Kidney (tissue), 22 donors: ENCODE results near the gene SIGLEC12. TPM values are rescaled to one million over a fixed set of nuclear protein-coding genes. Genes with fewer than 3 reads are reported as not detected.

ENCODE experiments used
- DNase-seq, 5 donors: peaks; one replicate each; pipeline ENCODE4 v3.0.0-alpha.2; 2013 to 2020
- FAIRE-seq: peaks from 2 replicates; lab custom pipeline; 2012; peaks lifted over from hg19 to GRCh38; lab: Jason Lieb, UNC
- H3K27ac ChIP-seq, 2 donors: one replicate each; pipeline ENCODE4 v1.7.0; 2013; ENCODE audit warnings: low read depth in 2 of 2, low read length in 2 of 2, inconsistent platforms in 1 of 2
- H3K27me3 ChIP-seq: one replicate; pipeline ENCODE4 v1.7.1; 2013; ENCODE audit warnings: low read length, inconsistent platforms; ENCODE audit not compliant: control insufficient read depth, insufficient read depth
- H3K36me3 ChIP-seq, 3 donors: one replicate each; pipeline versions ENCODE4 v1.7.0 to v1.7.1; 2013; ENCODE audit warnings: low read length in 3 of 3, control low read depth in 1 of 3, inconsistent platforms in 1 of 3; ENCODE audit not compliant: insufficient read depth in 3 of 3, control insufficient read depth in 2 of 3
- H3K4me1 ChIP-seq, 3 donors: one replicate each; pipeline versions ENCODE4 v1.7.0 to v1.7.1; 2013; ENCODE audit warnings: low read length in 3 of 3, inconsistent platforms in 1 of 3, low read depth in 1 of 3; ENCODE audit not compliant: control insufficient read depth in 2 of 3, insufficient read depth in 2 of 3
- H3K4me3 ChIP-seq, 3 donors: one replicate each; pipeline versions ENCODE4 v1.7.0 to v1.8.1; 2013; ENCODE audit warnings: low read length in 3 of 3, control low read depth in 1 of 3, inconsistent platforms in 1 of 3
- H3K9ac ChIP-seq, 3 donors: one replicate each; pipeline versions ENCODE4 v1.7.0 to v1.7.1; 2013; ENCODE audit warnings: low read length in 3 of 3, control low read depth in 1 of 3, inconsistent platforms in 1 of 3
- H3K9me3 ChIP-seq, 3 donors: one replicate each; pipeline versions ENCODE4 v1.7.0 to v1.7.1; 2013; ENCODE audit warnings: low read length in 3 of 3, control low read depth in 1 of 3, inconsistent platforms in 1 of 3; ENCODE audit not compliant: control insufficient read depth in 2 of 3, insufficient read depth in 1 of 3
- intact Hi-C: fragments of 100-400 bp; cut with DNase I; formaldehyde crosslinking; loops from one replicate; pipeline ENCODE4 v1.11.1; 2022
- long read RNA-seq, 10 donors: library from polyadenylated mRNA in 1 of 10; unstranded in 1 of 10; transcript quantifications; one replicate each; pipeline ENCODE4 v2.0.0 and lab custom pipeline, GENCODE V29; 2021 to 2026
- polyA plus RNA-seq: library from polyadenylated mRNA; stranded (reverse); fragments of 350-450 nt; fragmentation: Illumina TruSeq; extraction: RNeasy Lipid Tissue Mini Kit (QIAGEN cat#74804); gene quantifications from one replicate; pipeline ENCODE4 v1.2.3, GENCODE V29; 2014; ENCODE audit warnings: low read depth, low replicate concordance; ENCODE audit not compliant: insufficient read depth
- total RNA-seq: library from RNA; stranded (reverse); fragmentation: NEBNext Ultra II Directional; extraction: Animal tissue kit (Norgen Biotek cat#: 25700); gene quantifications from one replicate; pipeline ENCODE4 v1.2.1, GENCODE V29; 2021
- TF ChIP-seq, protein P1 (sequence below): IDR thresholded peaks from 3 replicates; pipeline ENCODE4 v1.5.1; 2012; ENCODE audit warnings: mild to moderate bottlenecking, moderate library complexity, borderline replicate concordance; ENCODE audit not compliant: insufficient read depth; ENCODE audit errors: extremely low read depth
- donor health status: control.
- donor health status: control.
- donor health status: control.
- donor health status: control.
- donor health status: control.
- donor health status: DM: yes; HTN: yes; CAD: no.
- donor health status: Normal renal cell carcinoma (clear cell type).

SIGLEC12 gene
- total RNA-seq (0.66 TPM), polyA plus RNA-seq (not detected)
- long read RNA-seq, donor 1 = 0 reads
- long read RNA-seq, donor 2 = 0 reads
- long read RNA-seq, donor 3 = 0 reads
- long read RNA-seq, donor 4 = 0 reads
- long read RNA-seq, donor 5 = 0 reads
- long read RNA-seq, donor 6 = 0 reads
- long read RNA-seq, donor 7 = 0 reads
- long read RNA-seq, donor 8 = 0 reads
- long read RNA-seq, donor 9 = 0 reads
- long read RNA-seq, donor 10 = 0 reads

DNA sequence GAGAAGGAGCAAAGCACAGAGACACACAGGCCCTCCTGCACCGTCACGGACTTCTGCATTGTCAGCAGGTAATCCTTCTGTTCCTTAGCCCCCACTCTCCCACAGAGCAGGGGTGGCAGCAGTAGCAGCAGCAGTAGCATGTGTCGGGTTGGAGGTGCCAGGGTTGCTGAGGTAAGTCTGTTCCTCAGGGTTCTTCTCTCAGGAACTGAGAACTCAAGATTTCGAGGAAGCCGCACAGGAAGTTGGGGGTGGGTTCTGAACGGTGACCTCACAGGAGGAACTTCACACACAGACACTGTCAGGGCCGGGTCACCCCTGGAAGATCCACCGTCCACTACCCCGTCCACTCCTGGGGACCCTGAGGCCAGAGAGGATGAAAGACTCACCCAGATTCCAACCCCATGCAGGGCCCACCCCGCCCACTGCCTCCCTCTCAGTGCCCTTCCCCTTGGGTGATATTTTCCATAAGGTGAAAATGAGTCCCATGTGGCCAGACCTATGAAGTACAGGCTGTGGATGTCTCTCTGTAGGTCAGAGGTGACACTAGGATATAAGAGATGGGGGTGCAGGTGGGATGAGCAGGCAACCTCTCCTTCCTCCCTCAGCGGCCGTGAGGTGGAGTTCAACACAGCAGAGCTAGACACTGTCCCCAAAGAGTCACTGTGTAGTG, at the start of gene SIGLEC12:
TSS of gene SIGLEC12 (minus strand) at position 207 of the 670 bp plus-strand sequence. CDS start at position 140, 67 bp downstream.
- intact Hi-C loops = no loop called here
- no peak within 1 kb of the TSS for H3K4me3 ChIP-seq
- DNase-seq (no peak), FAIRE-seq (no peak)
- no peaks in the 10 kb centered on the region for H3K36me3 ChIP-seq
- H3K4me1 ChIP-seq = no peaks in the 10 kb centered on the region
- no peaks in the 10 kb centered on the region for H3K9me3 ChIP-seq
- TF ChIP-seq, protein P1, sequence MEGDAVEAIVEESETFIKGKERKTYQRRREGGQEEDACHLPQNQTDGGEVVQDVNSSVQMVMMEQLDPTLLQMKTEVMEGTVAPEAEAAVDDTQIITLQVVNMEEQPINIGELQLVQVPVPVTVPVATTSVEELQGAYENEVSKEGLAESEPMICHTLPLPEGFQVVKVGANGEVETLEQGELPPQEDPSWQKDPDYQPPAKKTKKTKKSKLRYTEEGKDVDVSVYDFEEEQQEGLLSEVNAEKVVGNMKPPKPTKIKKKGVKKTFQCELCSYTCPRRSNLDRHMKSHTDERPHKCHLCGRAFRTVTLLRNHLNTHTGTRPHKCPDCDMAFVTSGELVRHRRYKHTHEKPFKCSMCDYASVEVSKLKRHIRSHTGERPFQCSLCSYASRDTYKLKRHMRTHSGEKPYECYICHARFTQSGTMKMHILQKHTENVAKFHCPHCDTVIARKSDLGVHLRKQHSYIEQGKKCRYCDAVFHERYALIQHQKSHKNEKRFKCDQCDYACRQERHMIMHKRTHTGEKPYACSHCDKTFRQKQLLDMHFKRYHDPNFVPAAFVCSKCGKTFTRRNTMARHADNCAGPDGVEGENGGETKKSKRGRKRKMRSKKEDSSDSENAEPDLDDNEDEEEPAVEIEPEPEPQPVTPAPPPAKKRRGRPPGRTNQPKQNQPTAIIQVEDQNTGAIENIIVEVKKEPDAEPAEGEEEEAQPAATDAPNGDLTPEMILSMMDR = no peak
- no peaks in the 10 kb centered on the region for H3K27me3 ChIP-seq
- H3K9ac ChIP-seq = no peak within 1 kb of the TSS
- no peak within 1 kb of the TSS for H3K27ac ChIP-seq

DNA sequence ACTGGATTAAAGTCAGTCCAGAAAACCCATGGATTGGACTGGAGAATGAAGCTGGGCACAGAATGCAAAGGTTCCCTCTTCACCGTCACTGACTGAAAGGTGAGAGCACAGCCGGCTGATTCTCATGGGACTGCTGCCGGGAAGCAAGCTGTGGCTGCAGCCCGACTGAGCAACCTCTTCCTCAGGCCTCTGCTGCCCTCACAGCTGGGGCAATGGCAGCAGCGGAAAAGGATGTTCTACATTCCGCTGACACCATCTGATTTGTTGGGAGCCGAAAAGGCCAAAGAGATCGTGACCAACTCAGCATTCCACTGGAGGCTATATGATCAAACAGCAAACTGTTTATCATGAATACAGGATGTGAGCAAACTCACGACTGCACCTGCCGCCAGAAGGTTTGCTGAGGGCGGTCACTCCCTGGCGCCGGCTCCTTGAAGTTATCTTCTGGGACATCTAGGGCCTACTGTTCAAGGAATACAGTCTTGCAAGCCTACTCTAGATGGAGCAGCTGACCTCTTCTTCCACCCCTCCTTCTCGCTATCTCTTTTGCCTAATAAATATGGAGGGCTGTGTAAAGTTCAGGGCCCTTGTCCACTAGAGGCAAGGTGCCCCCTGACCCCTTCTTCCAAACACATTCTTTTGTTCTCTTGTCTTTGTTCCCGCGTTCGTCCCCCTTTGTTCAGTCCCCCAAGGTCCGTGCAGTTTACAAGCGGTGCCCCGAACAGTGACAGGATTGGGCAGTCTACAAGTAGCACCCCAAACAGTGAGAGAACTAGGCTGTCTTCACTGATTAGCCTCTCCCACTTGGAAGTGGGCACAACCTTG, 49.5 kb upstream of the SIGLEC12 start:
- no peaks in the 10 kb centered on the region for H3K36me3 ChIP-seq
- no peak for DNase-seq
- TF ChIP-seq, protein P1 = no peak
- H3K27ac ChIP-seq = no peak overlapping the region
- H3K27me3 ChIP-seq = no peaks in the 10 kb centered on the region
- H3K9ac ChIP-seq = no peak overlapping the region
- intact Hi-C loops = no loop called here
- no peak for FAIRE-seq
- H3K9me3 ChIP-seq = no peaks in the 10 kb centered on the region
- no peaks in the 10 kb centered on the region for H3K4me1 ChIP-seq
- H3K4me3 ChIP-seq = no peak overlapping the region

DNA sequence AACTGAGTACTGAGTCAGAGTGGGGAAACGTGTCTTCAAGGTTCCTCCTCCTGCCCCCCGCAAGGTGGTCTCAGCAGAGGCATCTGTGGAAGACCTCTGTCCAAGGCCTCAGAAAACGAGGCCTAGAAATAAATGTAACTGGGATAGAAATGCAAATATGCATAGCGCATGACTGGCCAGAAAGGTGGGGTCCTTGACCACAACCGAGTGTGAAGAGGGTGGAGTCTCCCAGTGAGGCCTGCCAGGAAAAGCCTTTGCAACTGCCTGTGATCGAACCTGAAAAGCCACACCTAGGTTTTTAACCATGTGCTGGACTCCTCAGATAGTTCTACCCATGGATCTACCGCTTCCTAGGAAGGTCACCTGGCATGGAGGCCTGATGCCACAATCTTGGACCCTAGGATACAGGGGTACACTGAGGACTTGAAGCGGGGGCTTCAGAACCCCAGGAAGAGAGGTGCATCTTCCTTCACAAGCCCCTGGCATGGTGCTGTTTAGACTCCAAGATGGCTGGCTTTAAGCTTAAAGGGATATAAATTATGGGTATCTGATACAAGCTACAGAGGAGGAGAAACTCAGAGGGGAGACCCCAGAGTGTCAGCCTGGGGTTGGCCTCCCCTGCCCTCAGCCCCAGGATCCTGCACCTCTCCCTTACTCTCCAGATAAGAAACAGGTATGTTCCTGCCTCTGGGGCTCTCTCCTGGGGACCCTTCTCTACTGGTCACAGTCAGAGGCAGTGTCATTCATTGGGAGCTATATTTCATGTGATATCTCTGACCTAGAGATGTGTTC, 48.1 kb upstream of the SIGLEC12 start:
- no peak for FAIRE-seq
- Histone ChIP-seq H3K27me3 (no peaks in the 10 kb centered on the region), H3K4me3 (no peak overlapping the region), H3K9ac (no peak overlapping the region), H3K27ac (no peak overlapping the region), H3K9me3 (no peaks in the 10 kb centered on the region), H3K36me3 (no peaks in the 10 kb centered on the region), H3K4me1 (no peaks in the 10 kb centered on the region)
- intact Hi-C loops = no loop called here
- TF ChIP-seq, protein P1 = no peak
- peak in 1 of 5 donors; percentile 5 for DNase-seq
